ENCODE measurements around the gene DPF3. TPM values are rescaled to one million over a fixed set of nuclear protein-coding genes. Genes with fewer than 3 reads are reported as not detected.

DPF3 gene
- total and polyA plus RNA-seq, 2 of the 13 experiments (the other 11 are each of a cell fraction or from before 2014, with no cell fraction given) = 0.09 to 0.60 TPM

DNA sequence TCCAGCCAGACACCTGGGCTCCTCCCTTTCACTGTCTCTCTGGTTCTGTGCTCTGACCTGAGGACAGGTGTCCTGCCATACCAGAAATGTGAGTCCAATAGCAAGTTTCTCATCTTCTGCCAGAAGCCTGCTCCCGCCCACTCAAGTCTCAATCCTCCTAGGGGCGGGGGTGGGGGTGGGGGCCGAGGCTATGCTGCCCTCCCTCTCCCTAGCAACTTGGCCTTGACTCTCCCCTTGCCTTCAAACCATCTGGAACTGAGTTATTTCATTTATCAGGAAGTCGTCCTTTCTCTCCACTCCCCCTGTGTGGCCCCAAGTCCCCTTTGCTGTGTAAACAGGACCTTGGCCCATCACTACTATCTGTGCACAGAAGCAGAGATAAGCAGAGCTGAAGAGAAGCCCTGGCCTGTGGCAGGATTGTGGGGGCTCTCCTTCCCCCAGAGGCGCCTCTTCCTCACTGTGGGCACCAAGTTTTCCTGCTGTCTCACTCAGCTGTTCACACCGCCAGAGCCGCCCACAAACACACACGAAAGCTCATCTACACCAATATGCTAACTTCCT, 117.1 kb downstream of the DPF3 start (continued):
- TF ChIP-seq CSRNP1 (CRISPR knock-in tag; IDR thresholded peaks at IDR 0.05) = no peak
- TF ChIP-seq HNF4G (IDR thresholded peaks at IDR 0.05; ENCODE audit: borderline replicate concordance, low read depth, low read length) = peak; percentile 97
- peak; percentile 88; the same call in 1 of the 2 replicates for TF ChIP-seq HNF4G (CRISPR knock-in tag; IDR thresholded peaks at IDR 0.05; ENCODE audit: borderline replicate concordance, low read depth)
- TF ChIP-seq TBX3 (IDR thresholded peaks at IDR 0.05; ENCODE audit: borderline replicate concordance) = peak; percentile 47; the same call in 1 of the 2 replicates
- no peak for TF ChIP-seq RNF2 (conservative IDR thresholded peaks at IDR 0.05; ENCODE audit: low read depth)
- no peak for TF ChIP-seq ZNF616 (CRISPR knock-in tag; IDR thresholded peaks at IDR 0.05; ENCODE audit: low read depth)
- TF ChIP-seq TEAD2 (CRISPR knock-in tag; IDR thresholded peaks at IDR 0.05) = no peak
- no peak for TF ChIP-seq SMYD3 (CRISPR knock-in tag; IDR thresholded peaks at IDR 0.05)
- no peak for TF ChIP-seq NONO (IDR thresholded peaks at IDR 0.05)
- TF ChIP-seq NONO (CRISPR knock-in tag; conservative IDR thresholded peaks at IDR 0.05) = peak; percentile 85
- TF ChIP-seq ZBTB38 (CRISPR knock-in tag; IDR thresholded peaks at IDR 0.05) = no peak
- no peak for TF ChIP-seq ZBTB8A (CRISPR knock-in tag; IDR thresholded peaks at IDR 0.05; ENCODE audit: borderline replicate concordance, low read depth)
- TF ChIP-seq THAP9 (CRISPR knock-in tag; IDR thresholded peaks at IDR 0.05; ENCODE audit: borderline replicate concordance) = no peak
- peak; percentile 89 for TF ChIP-seq ZNF331 (CRISPR knock-in tag; IDR thresholded peaks at IDR 0.05)
- TF ChIP-seq, protein P1, sequence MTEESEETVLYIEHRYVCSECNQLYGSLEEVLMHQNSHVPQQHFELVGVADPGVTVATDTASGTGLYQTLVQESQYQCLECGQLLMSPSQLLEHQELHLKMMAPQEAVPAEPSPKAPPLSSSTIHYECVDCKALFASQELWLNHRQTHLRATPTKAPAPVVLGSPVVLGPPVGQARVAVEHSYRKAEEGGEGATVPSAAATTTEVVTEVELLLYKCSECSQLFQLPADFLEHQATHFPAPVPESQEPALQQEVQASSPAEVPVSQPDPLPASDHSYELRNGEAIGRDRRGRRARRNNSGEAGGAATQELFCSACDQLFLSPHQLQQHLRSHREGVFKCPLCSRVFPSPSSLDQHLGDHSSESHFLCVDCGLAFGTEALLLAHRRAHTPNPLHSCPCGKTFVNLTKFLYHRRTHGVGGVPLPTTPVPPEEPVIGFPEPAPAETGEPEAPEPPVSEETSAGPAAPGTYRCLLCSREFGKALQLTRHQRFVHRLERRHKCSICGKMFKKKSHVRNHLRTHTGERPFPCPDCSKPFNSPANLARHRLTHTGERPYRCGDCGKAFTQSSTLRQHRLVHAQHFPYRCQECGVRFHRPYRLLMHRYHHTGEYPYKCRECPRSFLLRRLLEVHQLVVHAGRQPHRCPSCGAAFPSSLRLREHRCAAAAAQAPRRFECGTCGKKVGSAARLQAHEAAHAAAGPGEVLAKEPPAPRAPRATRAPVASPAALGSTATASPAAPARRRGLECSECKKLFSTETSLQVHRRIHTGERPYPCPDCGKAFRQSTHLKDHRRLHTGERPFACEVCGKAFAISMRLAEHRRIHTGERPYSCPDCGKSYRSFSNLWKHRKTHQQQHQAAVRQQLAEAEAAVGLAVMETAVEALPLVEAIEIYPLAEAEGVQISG (CRISPR knock-in tag; IDR thresholded peaks at IDR 0.05) = peak; percentile 62
- TF ChIP-seq NR2C2 (CRISPR knock-in tag; IDR thresholded peaks at IDR 0.05; ENCODE audit: borderline replicate concordance) = peak; percentile 36; the same call in 1 of the 2 replicates
- no peak for TF ChIP-seq GTF2F1 (IDR thresholded peaks at IDR 0.05; ENCODE audit: low read length)
- TF ChIP-seq IRF2 (CRISPR knock-in tag; IDR thresholded peaks at IDR 0.05) = peak; percentile 72; the same call in 1 of the 2 replicates
- no peak for TF ChIP-seq ZNF33A (CRISPR knock-in tag; IDR thresholded peaks at IDR 0.05; ENCODE audit: borderline replicate concordance)
- TF ChIP-seq, protein P2, sequence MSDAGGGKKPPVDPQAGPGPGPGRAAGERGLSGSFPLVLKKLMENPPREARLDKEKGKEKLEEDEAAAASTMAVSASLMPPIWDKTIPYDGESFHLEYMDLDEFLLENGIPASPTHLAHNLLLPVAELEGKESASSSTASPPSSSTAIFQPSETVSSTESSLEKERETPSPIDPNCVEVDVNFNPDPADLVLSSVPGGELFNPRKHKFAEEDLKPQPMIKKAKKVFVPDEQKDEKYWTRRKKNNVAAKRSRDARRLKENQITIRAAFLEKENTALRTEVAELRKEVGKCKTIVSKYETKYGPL (CRISPR knock-in tag; IDR thresholded peaks at IDR 0.05) = no peak
- no peak for TF ChIP-seq PAX8 (CRISPR knock-in tag; IDR thresholded peaks at IDR 0.05; ENCODE audit: borderline replicate concordance)
- TF ChIP-seq HOXA7 (CRISPR knock-in tag; IDR thresholded peaks at IDR 0.05) = no peak
- peak; percentile 51; the same call in 1 of the 2 replicates for TF ChIP-seq KMT2A (CRISPR knock-in tag; IDR thresholded peaks at IDR 0.05)
